Raji (cell line): Measurements from ENCODE around the gene TMEM252.

Experiments
- POLR2A ChIP-seq: IDR thresholded peaks from 2 replicates; pipeline ENCODE4 v1.6.1; 2011; ENCODE audit warnings: low read depth, low read length, control low read depth; ENCODE audit not compliant: insufficient read depth

TMEM252 gene

DNA sequence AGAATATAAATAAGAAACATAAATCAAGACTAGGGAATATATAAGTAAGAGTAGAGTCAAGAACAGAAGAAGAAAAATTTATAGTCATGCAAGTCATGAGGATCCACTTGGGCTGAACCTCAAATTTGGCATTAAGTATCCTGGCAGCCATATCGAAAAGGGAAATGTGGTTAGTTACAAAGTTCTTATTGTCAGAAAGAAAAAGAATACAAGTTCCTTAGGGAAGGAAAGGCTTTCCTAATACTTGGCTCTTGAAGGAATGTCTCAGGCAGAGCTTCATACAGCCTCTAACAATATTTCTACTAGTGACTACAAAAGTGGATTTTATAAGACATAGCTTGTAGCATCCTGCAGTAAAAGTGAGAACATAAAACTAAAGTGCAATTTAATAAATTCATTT lies 45.4 kb downstream of the TMEM252 start:
- no peak for TF ChIP-seq POLR2A

DNA sequence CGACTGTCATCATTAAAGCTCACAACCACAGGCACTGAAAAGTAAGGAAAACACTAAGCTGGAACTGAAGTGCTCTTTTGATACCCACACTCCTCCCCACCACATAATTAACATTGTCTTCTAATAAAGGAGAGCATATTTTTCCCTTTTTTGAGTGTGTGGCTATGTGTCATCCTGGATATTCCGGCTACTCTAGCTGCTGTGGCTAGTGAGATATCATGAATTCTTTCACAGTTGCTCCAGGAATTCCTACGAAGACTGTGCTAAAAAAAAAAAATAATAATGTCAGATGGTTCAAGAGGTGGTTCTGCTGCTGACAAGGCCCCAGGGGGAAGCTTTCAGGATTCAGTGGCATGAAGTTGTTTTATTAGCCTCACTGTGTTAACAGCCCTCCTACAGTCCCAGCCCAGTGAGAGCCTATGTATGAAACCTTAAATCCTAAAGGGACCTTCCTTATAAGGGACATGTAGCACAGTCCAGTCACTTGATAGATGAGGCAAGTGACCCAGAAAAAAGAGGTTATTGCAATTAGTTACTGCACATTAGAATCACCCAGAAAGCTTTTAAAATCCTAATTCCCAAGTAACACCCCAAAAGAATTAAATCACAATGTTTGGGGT lies 46.6 kb downstream of the TMEM252 start:
- no peak for TF ChIP-seq POLR2A

DNA sequence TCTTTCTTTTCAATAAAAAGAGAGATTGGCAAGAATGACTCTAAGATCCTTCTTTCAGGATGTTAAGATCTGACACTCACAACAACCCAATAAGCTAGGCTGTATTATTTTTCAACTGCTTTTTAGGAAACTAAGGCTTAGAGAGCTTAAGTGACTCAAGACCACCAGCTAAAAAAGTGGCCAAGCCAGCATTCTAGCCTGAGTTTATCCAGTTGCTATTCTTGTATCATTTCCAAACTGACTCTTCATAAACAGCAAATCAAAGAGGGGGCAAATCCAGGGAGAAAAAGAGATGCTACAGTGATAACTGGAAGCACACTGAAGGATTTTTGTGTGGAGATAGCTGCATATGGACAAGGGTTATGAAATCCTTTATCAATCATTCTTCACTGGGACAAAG lies 47.1 kb downstream of the TMEM252 start:
- no peak for TF ChIP-seq POLR2A

DNA sequence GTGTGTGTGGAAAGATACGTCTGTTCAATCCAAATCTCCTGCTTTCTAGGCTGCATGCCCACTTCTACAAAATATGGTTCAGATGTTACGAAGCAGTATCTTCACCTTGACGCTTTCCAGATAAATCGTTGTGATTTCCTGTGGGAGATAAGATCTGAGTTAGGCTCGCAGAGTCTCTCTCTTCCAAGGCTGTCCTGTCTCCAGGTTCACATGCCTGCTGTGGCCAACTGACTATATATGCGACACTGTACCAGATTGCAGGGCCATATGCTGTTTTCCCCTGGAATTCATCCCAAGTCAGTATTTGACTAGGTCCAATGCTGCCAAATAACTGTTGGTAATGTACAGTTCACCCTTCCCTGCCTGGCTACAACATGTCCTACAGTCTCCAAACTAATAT lies 47.9 kb downstream of the TMEM252 start:
- no peak for TF ChIP-seq POLR2A

DNA sequence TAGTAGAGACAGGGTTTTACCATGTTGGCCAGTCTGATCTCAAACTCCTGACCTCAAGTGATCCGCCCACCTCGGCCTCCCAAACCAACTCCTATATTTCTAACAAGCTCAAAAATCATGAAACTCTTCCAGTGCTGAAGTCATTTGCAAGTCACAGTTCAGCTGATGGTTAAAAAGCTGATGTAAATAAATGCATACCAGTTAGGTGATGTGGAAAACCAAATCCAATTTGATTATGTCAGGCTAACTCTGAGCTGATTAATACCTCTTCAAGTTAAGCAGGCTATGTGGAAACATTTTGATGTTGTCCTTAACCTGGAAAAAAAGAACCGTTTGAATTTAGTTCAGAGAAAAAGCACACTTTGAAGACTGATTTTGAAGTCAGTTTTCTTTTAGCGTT lies 51.0 kb downstream of the TMEM252 start:
- TF ChIP-seq POLR2A = no peak

DNA sequence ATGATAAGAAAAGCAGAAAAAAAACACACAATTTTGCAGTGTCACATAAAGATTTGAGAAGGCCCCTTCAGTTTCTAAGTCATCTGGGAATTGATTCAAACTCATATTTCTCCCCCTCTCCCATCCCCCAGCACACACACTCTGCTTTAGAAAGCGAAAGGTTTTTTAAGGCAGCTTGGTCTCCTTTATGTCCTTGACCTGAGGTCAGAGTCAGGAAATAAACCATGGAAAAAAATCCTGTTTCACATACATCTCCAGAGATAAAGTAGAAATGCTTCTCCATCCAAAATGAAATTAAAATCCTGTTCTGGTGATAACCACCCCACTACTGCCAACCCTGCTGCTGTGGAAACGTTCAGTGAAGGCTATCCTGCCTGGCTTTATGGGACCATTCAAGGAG lies 52.6 kb downstream of the TMEM252 start:
- TF ChIP-seq POLR2A = no peak
